H9 (cell line): ENCODE measurements around the gene STX10. TPM values are rescaled to one million over a fixed set of nuclear protein-coding genes. Genes with fewer than 3 reads are reported as not detected.

Experiments
- DNase-seq: peaks from one replicate; pipeline ENCODE4 v3.0.0-alpha.2; 2017
- H2AFZ ChIP-seq: one replicate; pipeline ENCODE4 v1.6.1; 2013; ENCODE audit warnings: mild to moderate bottlenecking, low read length, control low read depth, moderate library complexity
- H2AK5ac ChIP-seq: 2 replicates; pipeline ENCODE4 v1.6.1; 2013; ENCODE audit warnings: low read length, control low read depth, mixed read lengths; ENCODE audit not compliant: insufficient read length
- H2BK120ac ChIP-seq: one replicate; pipeline ENCODE4 v1.6.1; 2013; ENCODE audit warnings: low read depth, mild to moderate bottlenecking, low read length, control low read depth, inconsistent platforms; ENCODE audit not compliant: poor library complexity, severe bottlenecking
- H2BK12ac ChIP-seq: 2 replicates; pipeline ENCODE4 v1.6.1; 2013; ENCODE audit warnings: low read length, control low read depth, mixed read lengths, low read depth; ENCODE audit not compliant: insufficient read length
- H2BK15ac ChIP-seq: 2 replicates; pipeline ENCODE4 v1.6.1; 2013; ENCODE audit warnings: low read depth, low read length, control low read depth
- H2BK20ac ChIP-seq: one replicate; pipeline ENCODE4 v1.6.1; 2013; ENCODE audit warnings: low read depth, mild to moderate bottlenecking, low read length, control low read depth, inconsistent platforms; ENCODE audit not compliant: poor library complexity, severe bottlenecking
- H2BK5ac ChIP-seq: 2 replicates; pipeline ENCODE4 v1.6.1; 2013; ENCODE audit warnings: low read length, control low read depth, mixed read lengths; ENCODE audit not compliant: insufficient read length
- H3K14ac ChIP-seq: 2 replicates; pipeline ENCODE4 v1.6.1; 2013; ENCODE audit warnings: low read length, control low read depth; ENCODE audit not compliant: insufficient read depth
- H3K18ac ChIP-seq: 2 replicates; pipeline ENCODE4 v1.6.1; 2013; ENCODE audit warnings: low read depth, mild to moderate bottlenecking, mixed read lengths, low read length, control low read depth; ENCODE audit not compliant: insufficient read length
- H3K23ac ChIP-seq: 2 replicates; pipeline ENCODE4 v1.6.1; 2013; ENCODE audit warnings: low read length, control low read depth, mixed read lengths, low read depth; ENCODE audit not compliant: insufficient read length
- H3K23me2 ChIP-seq: 2 replicates; pipeline ENCODE4 v1.6.1; 2013; ENCODE audit warnings: low read depth, mild to moderate bottlenecking, mixed read lengths, low read length, control low read depth; ENCODE audit not compliant: insufficient read length, poor library complexity, severe bottlenecking
- H3K27ac ChIP-seq: 2 replicates; pipeline ENCODE4 v1.5.1; 2013; ENCODE audit warnings: low read length, control low read depth, mixed read lengths, low read depth; ENCODE audit not compliant: insufficient read length
- H3K27me3 ChIP-seq: 2 replicates; pipeline ENCODE4 v1.6.1; 2013; ENCODE audit warnings: low read length, control low read depth, inconsistent platforms; ENCODE audit not compliant: insufficient read depth
- H3K4ac ChIP-seq: 2 replicates; pipeline ENCODE4 v1.6.1; 2013; ENCODE audit warnings: low read depth, mild to moderate bottlenecking, control low read depth, inconsistent platforms, low read length, moderate library complexity
- H3K4me1 ChIP-seq: 2 replicates; pipeline ENCODE4 v1.6.1; 2013; ENCODE audit warnings: low read length, control low read depth, inconsistent platforms; ENCODE audit not compliant: insufficient read depth
- H3K4me2 ChIP-seq: 2 replicates; pipeline ENCODE4 v1.6.1; 2013; ENCODE audit warnings: low read length, control low read depth, mixed read lengths; ENCODE audit not compliant: insufficient read length, insufficient read depth
- H3K56ac ChIP-seq: 2 replicates; pipeline ENCODE4 v1.6.1; 2013; ENCODE audit warnings: low read depth, mild to moderate bottlenecking, mixed read lengths, low read length, control low read depth; ENCODE audit not compliant: insufficient read length
- H3K79me1 ChIP-seq: 2 replicates; pipeline ENCODE4 v1.6.1; 2013; ENCODE audit warnings: low read depth, mild to moderate bottlenecking, moderate library complexity, low read length, control low read depth, inconsistent platforms; ENCODE audit not compliant: insufficient read depth, poor library complexity, severe bottlenecking
- H3K79me2 ChIP-seq: 2 replicates; pipeline ENCODE4 v1.6.1; 2013; ENCODE audit warnings: low read length, control low read depth, inconsistent platforms; ENCODE audit not compliant: insufficient read depth
- H3K9ac ChIP-seq: 2 replicates; pipeline ENCODE4 v1.6.1; 2013; ENCODE audit warnings: low read length, control low read depth, mixed read lengths; ENCODE audit not compliant: insufficient read length; ENCODE audit errors: extremely low read depth
- H3K9me3 ChIP-seq: one replicate; pipeline ENCODE4 v1.6.1; 2013; ENCODE audit warnings: low read depth, low read length, inconsistent platforms; ENCODE audit not compliant: control insufficient read depth
- H3T11ph ChIP-seq: one replicate; pipeline ENCODE4 v1.6.1; 2013; ENCODE audit warnings: mild to moderate bottlenecking, low read length, control low read depth, inconsistent platforms
- H4K20me1 ChIP-seq: one replicate; pipeline ENCODE4 v1.6.1; 2013; ENCODE audit not compliant: control insufficient read depth, insufficient read length, insufficient read depth
- H4K5ac ChIP-seq: 2 replicates; pipeline ENCODE4 v1.6.1; 2013; ENCODE audit warnings: low read depth, mild to moderate bottlenecking, mixed read lengths, low read length, control low read depth; ENCODE audit not compliant: insufficient read length
- H4K8ac ChIP-seq: replicated peaks from 2 replicates; pipeline ENCODE4 v1.6.1; 2013; ENCODE audit warnings: low read length, control low read depth, mixed read lengths, low read depth; ENCODE audit not compliant: insufficient read length
- H4K91ac ChIP-seq: 2 replicates; pipeline ENCODE4 v1.6.1; 2013; ENCODE audit warnings: low read depth, mild to moderate bottlenecking, moderate library complexity, mixed read lengths, low read length, control low read depth; ENCODE audit not compliant: insufficient read length
- H3K27ac Mint-ChIP-seq, 3 experiments: 2 replicates in 2 of 3; 3 replicates in 1 of 3; pipeline ENCODE4 v1.8.0; 2020 to 2021; ENCODE audit warnings: mixed read lengths in 3 of 3, mild to moderate bottlenecking in 1 of 3, moderate library complexity in 1 of 3
- H3K27me3 Mint-ChIP-seq: 2 replicates; pipeline ENCODE4 v1.8.0; 2021; ENCODE audit warnings: low read depth, mild to moderate bottlenecking, moderate library complexity, mixed read lengths
- H3K36me3 Mint-ChIP-seq, 3 experiments: 2 replicates in 2 of 3; 3 replicates in 1 of 3; pipeline ENCODE4 v1.8.0; 2020 to 2021; ENCODE audit warnings: low read depth in 3 of 3, mixed read lengths in 3 of 3; ENCODE audit not compliant: insufficient read depth in 1 of 3
- H3K4me1 Mint-ChIP-seq, 2 experiments: 2 replicates each; pipeline ENCODE4 v1.8.0; 2020; ENCODE audit warnings: mixed read lengths in 2 of 2
- H3K4me3 Mint-ChIP-seq, 2 experiments: 2 replicates in 1 of 2; 3 replicates in 1 of 2; pipeline ENCODE4 v1.8.0; 2020 to 2021; ENCODE audit warnings: mild to moderate bottlenecking in 2 of 2, mixed read lengths in 2 of 2, moderate library complexity in 1 of 2
- H3K9me3 Mint-ChIP-seq, 2 experiments: 2 replicates in 1 of 2; 3 replicates in 1 of 2; pipeline ENCODE4 v1.8.0; 2020; ENCODE audit warnings: mild to moderate bottlenecking in 2 of 2, mixed read lengths in 2 of 2, moderate library complexity in 1 of 2
- WGBS: extraction: QIAGEN DNeasy Blood & Tissue Kit; methylation state at CpG from one replicate; pipeline ENCODE4 v1.1.7; 2013; ENCODE audit warnings: missing lambda C conversion rate, low lambda C conversion rate, mixed read lengths; ENCODE audit not compliant: insufficient read length; ENCODE audit errors: extremely low coverage; 5-methylcytosine and 5-hydroxymethylcytosine counted together
- total RNA-seq: library from RNA; stranded (reverse); gene quantifications from 2 replicates; pipeline ENCODE4 v1.2.1, GENCODE V29; 2021
- TF ChIP-seq, protein P1 (sequence below): fragments of 200-600 bp; sonication (generic); conservative IDR thresholded peaks from 3 replicates; pipeline ENCODE4 v1.8.0; 2021; ENCODE audit warnings: antibody characterized with exemption, mild to moderate bottlenecking

Gene STX10
- total RNA-seq, 1 experiment from 2014 or later = 39.4 TPM

DNA sequence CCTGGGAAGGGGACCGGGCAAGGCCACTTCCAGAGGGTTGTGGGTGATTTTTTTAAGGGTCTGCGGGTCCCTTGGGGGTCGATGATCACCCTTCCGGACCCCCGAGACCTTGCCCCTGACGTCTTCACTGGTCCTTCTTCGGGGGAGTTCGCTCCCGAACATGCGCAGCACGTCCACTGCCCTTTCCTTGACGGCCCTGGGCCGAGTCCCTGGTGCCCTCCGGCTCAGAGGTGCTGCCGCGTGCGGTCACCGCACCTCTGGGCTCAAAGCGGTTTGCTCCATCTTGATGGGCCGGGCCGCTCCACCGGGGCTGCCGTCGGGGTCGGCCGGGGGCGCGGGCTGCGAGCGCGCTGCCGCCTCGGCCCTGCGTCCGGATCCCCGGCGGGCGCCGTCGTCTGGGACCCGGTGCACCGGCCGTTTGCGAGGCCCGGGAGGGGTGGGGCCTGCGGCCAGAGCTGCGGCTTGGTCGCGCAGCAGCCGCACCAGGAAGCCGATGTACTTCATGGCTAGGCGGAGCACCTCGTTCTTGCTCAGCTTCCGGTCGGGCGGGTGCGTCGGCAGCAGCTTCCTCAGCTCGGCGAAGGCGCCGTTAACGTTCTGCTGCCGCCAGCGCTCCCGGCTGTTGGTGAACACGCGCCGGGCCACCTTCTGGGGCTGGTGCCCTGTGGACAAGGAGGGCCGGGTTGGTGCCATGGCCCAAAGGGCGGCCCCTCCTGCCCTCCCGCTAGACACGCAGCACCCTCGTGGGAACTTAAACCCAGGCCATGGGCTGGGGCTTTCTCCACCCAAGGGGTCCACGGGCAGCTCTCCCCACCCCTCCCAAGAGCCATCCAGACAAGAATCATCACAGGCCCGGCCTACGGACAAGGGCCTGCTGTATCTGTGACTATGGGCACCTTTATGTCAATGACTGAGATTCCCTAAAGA is 50.8 kb downstream of the STX10 start:
- Mint-ChIP-seq H3K27ac (no peak overlapping the region), H3K4me3 (peak overlapping the region; percentile 36 to 75; a peak in 4 of 5 replicates), H3K4me1 (peaks cover 25 to 41% of the 10 kb centered on the region in 2 experiments), H3K36me3 (peaks cover 0 to 3% (median 0%) of the 10 kb centered on the region in 3 experiments; a peak in 2 of 7 replicates), H3K27me3 (peaks cover 82% of the 10 kb centered on the region), H3K9me3 (peaks cover 7% of the 10 kb centered on the region in 2 experiments; a peak in 4 of 5 replicates)
- Histone ChIP-seq H3K56ac (no peak overlapping the region), H3K27me3 (peaks cover 35% of the 10 kb centered on the region; the same call in 1 of the 2 replicates), H3K23ac (no peak overlapping the region), H3K4me1 (no peaks in the 10 kb centered on the region), H3T11ph (no peak overlapping the region), H4K20me1 (peaks cover 3% of the 10 kb centered on the region), H2BK5ac (no peak overlapping the region), H2BK15ac (no peak overlapping the region; the same call in 1 of the 2 replicates), H3K79me2 (no peaks in the 10 kb centered on the region), H4K8ac (no peak overlapping the region), H2BK120ac (no peak overlapping the region), H3K14ac (no peak overlapping the region; the same call in 1 of the 2 replicates), H3K79me1 (no peaks in the 10 kb centered on the region), H3K4ac (no peak overlapping the region), H2AK5ac (no peak overlapping the region), H2BK12ac (no peak overlapping the region), H2BK20ac (no peak overlapping the region), H3K27ac (no peak overlapping the region), H3K9ac (no peak overlapping the region), H4K91ac (no peak overlapping the region), H3K23me2 (peaks cover 13% of the 10 kb centered on the region), H3K4me2 (peak overlapping the region; percentile 37), H2AFZ (no peak overlapping the region), H3K9me3 (no peaks in the 10 kb centered on the region), H3K18ac (no peak overlapping the region), H4K5ac (no peak overlapping the region)
- DNase-seq = peak; percentile 78
- TF ChIP-seq, protein P1, sequence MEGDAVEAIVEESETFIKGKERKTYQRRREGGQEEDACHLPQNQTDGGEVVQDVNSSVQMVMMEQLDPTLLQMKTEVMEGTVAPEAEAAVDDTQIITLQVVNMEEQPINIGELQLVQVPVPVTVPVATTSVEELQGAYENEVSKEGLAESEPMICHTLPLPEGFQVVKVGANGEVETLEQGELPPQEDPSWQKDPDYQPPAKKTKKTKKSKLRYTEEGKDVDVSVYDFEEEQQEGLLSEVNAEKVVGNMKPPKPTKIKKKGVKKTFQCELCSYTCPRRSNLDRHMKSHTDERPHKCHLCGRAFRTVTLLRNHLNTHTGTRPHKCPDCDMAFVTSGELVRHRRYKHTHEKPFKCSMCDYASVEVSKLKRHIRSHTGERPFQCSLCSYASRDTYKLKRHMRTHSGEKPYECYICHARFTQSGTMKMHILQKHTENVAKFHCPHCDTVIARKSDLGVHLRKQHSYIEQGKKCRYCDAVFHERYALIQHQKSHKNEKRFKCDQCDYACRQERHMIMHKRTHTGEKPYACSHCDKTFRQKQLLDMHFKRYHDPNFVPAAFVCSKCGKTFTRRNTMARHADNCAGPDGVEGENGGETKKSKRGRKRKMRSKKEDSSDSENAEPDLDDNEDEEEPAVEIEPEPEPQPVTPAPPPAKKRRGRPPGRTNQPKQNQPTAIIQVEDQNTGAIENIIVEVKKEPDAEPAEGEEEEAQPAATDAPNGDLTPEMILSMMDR = no peak
- no CpG with 5 or more reads among the region's 77 CpGs for WGBS
